GM18858 (cell line): ENCODE results near the gene TAF6.
"Not testable (repeated sequence)": the region's sequence is repeated elsewhere in the genome, so short reads cannot be mapped to it uniquely, and the experiment has no call there.

Experiments
- ATAC-seq: cut with Tn5 transposase; IDR thresholded peaks from one replicate; pipeline ENCODE4 v1.9.1; 2021; ENCODE audit not compliant: unreplicated experiment

Gene TAF6

DNA sequence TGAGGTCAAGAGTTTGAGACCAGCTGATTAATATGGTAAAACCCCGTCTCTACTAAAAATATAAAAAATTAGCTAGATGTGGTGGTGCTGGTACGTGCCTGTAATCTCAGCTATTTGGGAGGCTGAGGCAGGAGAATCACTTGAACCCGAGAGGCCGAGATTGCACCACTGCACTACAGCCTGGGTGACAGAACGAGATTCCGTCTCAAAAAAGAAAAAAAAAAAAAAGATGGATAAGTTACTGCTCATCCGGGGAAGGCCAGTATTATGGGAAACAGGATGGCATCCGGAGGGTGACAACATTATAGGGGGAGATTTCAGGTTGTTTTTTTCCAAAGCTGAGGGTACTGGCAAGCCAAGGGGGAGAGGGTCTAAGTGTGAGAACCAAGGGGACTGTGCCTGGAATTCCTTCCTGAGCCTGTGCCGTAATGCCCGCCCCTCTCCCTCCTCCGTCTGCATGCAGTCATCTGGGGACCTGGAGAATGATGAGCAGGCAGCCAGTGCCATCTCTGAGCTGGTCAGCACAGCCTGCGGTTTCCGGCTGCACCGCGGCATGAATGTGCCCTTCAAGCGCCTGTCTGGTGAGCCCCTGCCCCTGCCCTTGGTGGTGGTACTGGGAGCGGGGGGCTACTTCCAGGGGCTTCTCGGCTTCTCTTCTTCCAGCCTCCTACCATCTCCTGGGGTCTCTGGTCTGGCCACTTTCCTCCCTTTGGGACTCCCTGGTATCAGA, 33.9 kb upstream of the TAF6 start:
- no peak for ATAC-seq

DNA sequence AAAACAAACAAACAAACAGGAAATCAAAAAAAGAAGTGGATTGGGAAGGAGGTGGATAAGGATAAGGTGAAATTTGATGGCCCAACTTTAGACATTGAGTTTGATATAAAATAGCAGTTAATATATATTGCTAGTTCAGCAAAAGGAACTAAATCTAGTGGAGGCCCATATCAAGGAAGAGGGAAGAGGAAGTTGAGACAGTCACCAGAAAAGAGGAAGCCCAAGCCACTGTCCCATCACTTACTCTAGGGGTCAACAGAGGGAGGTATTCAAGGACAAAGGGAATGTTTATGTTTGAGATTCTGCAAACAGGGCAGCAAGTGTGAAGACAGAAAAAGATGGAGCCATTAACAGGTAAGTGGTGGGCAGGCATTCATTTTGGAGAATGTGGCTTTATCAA, 33.2 kb upstream of the TAF6 start:
- no peak for ATAC-seq

DNA sequence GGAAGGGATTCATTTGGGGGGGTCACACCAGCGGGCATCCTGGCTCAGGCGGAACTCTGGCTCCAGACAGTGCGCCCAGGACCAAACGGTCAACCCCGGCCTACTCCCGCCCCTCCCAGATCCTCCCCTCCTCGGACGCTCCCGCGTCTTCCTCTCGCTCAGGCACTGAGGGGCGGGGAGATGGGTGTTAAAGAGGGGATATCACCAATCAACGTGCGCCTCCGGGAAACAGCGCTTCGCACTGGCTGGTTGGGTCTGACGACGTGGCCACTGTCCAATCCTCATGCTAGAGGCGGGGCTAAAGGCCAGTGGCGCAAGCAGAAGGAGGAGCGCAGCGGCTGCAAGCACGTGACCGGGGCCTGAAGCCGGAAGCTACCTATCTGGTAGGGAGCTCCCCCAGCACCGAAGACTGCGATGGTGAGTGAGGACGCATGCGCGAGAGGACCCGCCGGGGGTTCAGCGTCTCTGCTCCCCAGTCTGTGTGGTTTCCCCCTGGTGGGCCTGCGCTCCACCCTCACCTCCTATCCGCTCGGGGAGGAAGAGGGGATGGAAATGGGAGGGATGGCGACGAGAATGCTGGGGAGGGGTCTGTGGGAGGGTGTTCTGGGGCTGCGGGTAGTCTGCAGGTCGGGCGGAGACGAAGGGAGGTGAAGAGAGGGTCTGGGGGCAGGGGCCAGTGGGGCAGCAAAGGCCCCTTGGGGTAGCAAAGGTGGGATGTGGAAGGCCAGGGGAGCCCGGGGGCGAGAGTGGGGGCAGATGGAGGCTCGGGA, 29.6 kb upstream of the TAF6 start, which contains the start of gene LAMTOR4:
TSS of gene LAMTOR4 (plus strand) at position 360 of the 770 bp plus-strand sequence. CDS start at position 415, 55 bp downstream.
- peak; percentile 92 for ATAC-seq

DNA sequence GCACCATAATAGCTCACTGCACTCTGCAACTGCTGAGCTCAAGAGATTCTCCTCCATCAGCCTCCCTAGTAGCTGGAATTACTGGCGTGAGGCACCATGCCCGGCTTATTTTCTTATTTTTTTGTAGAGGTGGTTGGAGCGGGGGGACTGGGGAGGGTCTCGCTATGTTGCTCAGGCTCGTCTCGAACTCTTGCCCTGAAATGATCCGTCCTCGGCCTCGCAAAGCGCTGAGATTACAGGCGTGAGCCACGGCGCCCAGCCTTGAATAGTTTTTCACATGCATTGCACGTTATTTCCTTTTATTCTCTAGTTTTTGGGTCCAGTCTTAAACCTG, 29.0 kb upstream of the TAF6 start:
- ATAC-seq: no peak

DNA sequence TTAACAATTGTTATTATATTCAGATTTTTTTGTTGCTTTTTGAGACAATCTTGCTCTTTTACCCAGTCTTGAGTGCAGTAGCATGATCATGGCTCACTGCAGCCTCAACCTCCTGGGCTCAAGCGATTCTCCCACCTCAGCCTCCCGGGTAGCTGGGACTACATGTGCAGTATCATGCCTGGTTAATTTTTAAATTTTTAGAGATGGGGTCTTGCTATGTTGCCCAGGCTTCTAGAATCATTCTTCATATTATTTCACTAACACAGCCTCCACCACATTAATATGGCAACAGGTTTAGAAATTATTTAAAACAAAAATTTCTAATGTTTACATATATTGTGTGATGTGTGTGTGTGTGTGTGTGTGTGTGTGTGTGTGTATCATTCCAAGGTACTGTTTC, 28.1 kb upstream of the TAF6 start:
- no peak for ATAC-seq

DNA sequence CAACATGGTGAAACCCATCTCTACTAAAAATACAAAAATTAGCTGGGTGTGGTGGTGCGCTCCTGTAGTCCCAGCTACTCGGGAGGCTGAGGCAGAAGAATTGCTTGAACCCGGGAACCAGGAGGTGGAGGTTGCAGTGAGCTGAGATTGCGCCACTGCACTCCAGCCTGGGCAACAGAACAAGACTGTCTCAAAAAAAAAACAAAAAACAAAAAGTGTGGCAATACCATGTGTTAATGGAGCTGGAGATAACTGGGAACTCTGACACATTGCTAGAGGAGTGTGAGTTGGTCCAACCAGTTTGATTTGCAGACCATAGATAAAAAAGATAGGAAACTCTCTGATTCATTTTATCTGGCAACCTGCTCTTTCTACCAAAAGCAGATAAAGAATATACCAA, 27.2 kb upstream of the TAF6 start:
- ATAC-seq: not testable (repeated sequence)

DNA sequence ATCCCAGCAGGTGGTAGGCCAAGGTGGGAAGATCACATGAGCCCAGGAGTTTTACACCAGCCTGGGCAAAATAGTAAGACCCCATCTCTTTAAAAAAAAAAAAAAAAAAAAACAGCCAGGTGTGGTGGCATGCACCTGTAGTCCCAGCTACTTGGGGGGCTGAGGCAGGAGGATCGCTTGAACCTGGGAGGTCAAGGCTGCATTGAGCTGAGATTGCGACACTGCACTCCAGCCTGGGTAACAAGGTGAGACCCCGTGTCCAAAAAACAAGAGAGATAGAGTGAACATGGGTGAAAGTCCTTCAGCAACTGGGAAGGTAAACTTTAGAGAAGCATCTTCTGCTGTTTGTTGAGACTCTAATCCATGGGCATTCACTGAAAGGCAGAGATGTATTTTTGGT, 23.3 kb upstream of the TAF6 start:
- no peak for ATAC-seq

DNA sequence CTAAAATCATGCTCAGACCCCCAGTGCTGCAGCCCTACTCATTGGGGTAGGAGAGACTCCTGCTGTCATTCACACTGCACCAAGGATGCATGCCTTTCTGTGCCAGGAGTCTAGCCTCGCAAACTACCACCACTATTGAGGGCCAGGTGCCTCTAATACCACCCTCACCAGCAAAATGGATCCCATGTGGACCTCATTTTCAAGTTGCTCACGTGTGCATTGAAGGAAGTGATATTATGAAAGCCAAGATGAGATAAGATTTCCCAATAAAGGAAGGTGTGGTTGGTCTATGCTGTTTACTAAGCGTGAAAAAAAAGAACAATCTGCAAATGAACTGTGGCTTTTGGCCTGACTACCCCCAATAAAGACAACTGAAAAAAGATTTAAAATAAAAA, 22.4 kb upstream of the TAF6 start:
- ATAC-seq: no peak

DNA sequence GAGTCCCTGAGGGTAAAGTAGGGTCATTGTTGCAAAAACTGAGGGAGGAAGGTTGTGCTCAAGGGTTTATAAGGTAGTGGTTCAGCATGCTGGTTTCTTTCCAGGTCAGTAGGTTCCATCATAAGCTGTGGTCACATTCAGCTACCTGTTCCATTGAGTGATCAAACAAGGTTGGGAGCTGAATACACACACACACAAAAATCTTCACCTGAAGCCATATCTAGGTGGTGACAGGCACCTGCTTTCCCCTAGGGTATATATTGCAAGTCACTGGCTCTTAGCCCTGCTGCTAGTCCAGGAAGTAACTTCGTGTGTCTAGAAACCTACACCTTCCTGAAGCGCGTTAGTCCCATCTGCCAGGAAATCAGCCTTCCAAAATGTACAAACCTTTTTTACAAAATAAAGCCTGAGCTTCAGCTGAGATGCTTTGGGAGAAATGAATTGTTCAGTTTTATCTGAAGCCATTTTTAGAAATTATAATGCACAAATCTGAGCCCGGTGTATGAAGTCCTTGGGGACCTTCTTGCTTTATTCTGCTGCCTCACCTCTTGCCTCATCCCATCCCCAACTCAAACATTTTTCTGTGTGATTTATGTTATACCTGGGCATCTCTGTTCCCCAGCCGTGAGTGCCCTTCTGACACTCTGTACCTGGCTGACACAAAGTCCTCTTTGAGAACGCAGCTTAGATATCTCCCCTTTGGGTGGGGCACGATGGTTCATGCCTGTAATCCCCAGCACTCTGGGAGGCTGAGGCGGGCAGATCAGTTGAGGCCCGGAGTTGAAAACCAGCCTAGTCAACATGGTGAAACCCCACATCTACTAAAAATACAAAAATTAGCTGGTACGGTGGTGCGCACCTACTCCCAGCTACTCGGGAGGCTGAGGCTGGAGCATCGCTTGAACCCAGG, 18.9 kb upstream of the TAF6 start:
- no peak for ATAC-seq

DNA sequence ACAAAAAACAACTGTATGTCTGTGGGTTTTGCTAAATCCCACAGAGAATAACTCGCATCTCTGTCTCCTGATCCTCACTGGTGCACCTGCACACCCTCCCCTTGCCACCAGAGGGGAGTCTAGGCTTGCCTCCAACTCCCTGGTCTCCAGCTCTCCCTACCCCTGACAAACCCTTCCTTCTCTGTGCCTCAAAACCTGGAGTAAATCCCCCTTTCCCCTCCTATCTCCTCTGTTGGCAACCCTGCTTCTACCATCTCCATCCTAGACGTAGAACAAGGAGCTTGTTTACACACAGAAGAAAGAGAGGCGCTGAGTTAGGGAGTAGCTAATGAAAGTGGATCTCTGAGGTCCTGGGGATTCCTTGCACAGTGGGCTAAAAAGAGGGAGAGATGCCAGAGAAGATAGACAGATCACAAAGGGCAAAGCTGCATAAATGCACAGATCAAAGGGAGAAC, 13.6 kb upstream of the TAF6 start:
- no peak for ATAC-seq

DNA sequence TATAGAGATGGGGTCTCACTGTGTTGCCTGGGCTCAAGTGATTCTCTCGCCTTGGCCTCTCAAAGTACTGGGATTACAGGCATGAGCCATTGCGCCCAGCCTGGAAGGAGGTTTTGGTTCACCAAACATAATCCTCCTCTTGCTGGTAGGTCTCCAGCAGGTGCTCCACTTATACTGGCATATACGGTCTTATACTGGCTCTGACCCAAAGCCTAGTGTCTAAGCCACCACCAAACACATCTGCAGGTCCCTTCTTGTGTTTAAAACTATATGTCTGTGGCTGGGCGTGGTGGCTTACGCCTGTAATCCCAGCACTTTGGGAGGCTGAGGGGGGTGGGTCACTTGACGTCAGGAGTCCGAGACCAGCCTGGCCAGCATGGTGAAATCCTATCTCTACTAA, 13.0 kb upstream of the TAF6 start:
- ATAC-seq: no peak

DNA sequence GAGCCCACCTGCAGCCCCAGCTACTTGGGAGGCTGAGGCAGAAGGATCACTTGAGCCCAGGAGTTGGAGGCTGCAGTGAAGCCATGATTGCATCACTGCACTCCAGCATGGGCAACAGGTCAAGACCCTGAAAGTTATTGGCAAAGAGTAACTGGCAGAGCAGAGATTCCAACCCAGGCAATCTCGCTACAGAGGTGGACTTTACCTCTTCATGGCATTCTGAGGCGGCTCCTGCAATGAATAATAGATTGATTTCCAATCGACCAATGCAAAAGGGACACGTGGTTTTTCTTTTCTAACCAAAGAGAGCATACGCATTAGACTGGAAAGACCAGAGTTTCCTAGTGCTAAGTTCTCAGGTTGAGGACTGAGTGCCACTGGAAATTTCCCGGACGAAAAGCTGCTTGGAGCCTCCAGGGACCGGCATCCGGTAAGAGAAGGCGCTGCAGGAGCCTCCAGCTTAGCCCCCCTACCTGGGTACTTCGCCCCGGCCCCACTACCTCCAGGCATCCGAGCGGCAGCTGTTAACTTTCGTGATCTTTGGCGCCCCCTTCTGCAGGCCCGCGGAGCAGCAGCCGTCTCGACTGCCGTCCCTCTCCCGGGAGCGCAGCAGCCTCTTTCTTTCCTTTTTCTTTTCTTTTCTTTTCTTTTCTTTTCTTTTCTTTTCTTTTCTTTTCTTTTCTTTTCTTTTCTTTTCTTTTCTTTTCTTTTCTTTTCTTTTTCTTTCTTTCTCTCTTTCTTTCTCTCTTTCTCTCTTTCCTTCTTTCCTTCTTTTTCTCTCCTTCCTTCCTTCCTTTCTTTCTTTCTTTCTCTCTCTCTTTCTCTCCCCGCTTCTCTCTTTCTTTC, 11.7 kb upstream of the TAF6 start:
- ATAC-seq: no peak

DNA sequence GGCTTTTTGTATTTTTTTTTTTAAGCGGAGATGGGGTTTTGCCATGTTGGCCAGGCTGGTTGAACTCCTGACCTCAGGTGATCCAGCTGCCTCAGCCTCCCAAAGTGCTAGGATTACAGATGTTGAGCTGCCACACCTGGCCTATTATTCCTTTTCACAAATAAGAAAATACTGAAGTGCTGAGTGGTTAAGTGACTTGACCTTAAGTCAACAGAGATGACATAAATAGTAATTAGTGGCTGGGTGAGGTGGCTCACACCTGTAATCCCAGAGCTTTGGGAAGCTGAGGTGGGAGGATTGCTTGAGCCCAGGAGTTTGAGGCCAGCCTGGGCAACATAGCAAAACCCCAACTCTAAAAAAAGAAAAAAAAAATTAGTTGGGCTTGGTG, 11.1 kb upstream of the TAF6 start:
- ATAC-seq: not testable (repeated sequence)

DNA sequence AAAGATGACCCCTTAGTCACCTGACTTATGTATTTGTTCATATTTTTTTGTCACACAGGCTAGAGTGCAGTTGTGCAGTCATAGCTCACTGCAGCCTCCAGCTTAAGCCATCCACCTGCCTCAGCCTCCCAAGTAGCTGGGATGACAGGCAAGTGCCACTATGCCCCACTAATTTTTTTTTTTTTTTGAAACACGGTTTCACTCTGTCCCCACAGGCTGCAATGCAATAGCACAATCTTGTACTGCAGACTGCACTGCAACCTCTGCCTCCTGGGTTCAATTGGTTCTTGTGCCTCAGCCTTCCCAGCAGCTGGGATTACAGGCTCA, 9.4 kb upstream of the TAF6 start:
- ATAC-seq: no peak

DNA sequence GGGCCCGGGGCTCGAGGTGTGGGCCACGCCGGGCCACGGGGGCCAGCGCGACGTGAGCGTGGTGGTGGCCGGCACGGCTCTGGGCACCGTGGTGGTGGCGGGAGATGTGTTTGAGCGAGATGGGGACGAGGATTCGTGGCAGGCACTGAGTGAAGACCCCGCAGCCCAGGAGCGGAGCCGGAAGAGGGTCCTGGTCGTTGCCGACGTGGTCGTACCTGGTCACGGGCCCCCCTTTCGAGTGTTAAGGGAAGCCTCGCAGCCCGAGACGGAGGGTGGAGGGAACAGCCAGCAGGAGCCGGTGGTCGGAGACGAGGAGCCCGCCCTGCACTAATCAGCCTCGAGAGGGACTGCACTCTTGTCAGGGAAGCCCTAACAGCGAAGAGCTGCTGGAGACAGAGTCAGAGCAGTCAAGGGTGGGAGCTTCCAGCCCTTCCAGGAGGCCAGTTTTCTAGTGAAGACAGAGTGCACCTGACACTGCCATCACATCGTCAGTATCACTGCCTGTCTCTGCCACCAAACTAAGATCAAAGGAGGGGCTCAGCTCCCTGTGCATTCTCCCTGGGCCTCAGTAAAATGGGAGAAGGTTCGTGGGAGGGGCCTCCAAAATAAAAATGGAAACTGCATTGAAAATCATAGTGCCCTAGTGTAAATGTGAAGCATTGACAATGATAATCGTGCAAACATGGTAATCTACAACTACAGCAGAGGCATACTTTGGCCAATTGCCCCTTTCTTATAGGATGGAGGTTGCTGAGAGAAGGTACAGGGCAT, 8.9 kb upstream of the TAF6 start:
- no peak for ATAC-seq

DNA sequence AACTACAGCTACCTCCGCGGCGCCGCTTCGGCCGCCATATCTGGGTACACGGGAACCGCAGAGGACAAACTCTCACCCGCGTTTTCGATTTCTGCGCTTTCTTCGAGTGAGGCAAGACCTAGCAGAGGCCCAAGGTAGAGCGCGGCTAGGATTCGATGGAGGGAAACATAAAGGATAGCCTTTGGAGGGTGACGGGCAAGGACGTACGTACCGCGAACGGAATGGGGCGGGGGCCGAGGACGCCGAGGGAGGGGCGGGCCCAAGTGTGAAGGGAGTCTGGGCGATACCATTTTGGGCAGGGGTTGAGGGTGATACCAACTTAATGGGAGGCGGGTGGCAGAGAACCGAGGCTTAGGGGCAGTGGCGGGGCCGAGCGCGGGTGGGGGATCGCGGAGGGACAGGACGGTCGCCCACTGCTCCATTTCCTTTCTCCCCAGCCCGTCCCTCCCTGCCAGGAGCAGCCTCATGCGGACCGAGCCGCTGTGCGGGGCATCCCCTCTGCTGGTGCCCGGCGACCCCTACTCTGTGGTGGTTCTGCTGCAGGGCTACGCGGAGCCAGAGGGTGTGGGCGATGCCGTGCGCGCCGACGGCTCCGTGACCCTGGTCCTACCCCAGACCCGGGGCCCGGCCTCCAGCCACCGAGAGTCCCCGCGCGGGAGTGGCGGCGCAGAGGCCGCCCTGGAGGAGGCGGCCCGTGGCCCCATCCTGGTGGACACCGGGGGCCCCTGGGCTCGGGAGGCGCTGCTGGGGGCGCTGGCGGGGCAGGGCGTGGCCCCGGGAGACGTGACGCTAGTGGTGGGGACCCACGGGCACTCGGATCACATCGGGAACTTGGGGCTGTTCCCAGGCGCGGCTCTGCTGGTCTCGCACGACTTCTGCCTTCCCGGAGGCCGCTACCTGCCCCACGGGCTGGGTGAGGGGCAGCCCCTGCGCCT, 8.0 kb upstream of the TAF6 start, which contains the start of gene MBLAC1:
TSS of gene MBLAC1 (plus strand) at position 37 of the 935 bp plus-strand sequence. CDS start at position 466, 429 bp downstream.
- peak; percentile 47 for ATAC-seq

DNA sequence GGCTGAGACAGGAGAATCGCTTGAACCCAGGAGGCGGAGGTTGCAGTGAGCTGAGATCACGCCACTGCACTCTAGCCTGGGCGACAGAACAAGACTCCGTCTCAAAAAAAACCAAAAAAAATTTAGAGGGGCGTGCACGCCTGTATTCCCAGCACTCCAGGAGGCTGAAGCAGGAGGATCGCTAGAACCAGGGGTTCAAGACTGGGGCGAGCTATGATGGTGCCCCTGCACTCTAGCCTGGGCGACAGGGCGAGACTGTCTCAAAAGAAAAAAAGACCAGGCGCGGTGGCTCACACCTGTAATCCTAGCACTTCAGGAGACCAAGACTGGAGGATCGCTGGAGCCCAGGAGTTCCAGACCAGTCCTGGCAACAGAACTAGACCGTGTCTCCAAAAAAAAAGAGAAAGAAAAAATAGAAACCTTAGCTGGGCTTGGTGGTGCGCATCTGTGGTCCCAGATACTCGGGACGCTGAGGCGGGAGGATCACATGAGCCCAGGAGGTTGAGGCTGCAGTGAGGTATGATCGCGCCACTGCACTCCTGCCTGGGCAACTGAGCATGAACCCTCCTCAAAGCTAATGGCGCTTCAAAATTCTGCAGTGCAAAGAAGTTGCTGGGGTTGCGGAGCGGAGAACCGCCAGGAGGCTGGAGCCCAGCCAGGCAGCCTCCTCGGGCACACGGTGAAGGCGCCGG, 7.2 kb upstream of the TAF6 start:
- ATAC-seq: peak; percentile 14
